SK-N-SH (cell line): ENCODE data around the gene GALNT18.

Experiments used
- CTCF ChIP-seq: fragments of 200-600 bp; sonication (generic); IDR thresholded peaks from 2 replicates; pipeline ENCODE4 v1.6.1; 2017; ENCODE audit warnings: antibody characterized with exemption, mild to moderate bottlenecking, moderate library complexity
- ELF1 ChIP-seq: IDR thresholded peaks from 2 replicates; pipeline ENCODE4 v1.4.0; 2012
- EP300 ChIP-seq, 2 experiments: IDR thresholded peaks; 2 replicates each; pipeline versions ENCODE4 v1.4.0 to v1.6.1; 2012; ENCODE audit warnings: borderline replicate concordance in 1 of 2, low read depth in 1 of 2, low read length in 1 of 2
- FOXJ3 ChIP-seq: sonication (generic); formaldehyde crosslinking; IDR thresholded peaks from 2 replicates; pipeline ENCODE4 v1.5.1; 2020; ENCODE audit warnings: mild to moderate bottlenecking, missing genetic modification reagents
- FOXM1 ChIP-seq: IDR thresholded peaks from 2 replicates; pipeline ENCODE4 v1.4.0; 2012; ENCODE audit warnings: low read depth, mild to moderate bottlenecking
- JUND ChIP-seq: IDR thresholded peaks from 2 replicates; pipeline ENCODE4 v1.4.0; 2012
- REST ChIP-seq: IDR thresholded peaks from 2 replicates; pipeline ENCODE4 v1.6.1; 2012; ENCODE audit warnings: mild to moderate bottlenecking, low read depth, low read length, moderate library complexity
- SMC3 ChIP-seq: IDR thresholded peaks from 2 replicates; pipeline ENCODE4 v1.6.1; 2012; ENCODE audit warnings: low read depth, low read length, improper control_type of control experiment

- TF ChIP-seq CTCF (no peak), SMC3 (no peak), ELF1 (no peak), EP300 (IDR thresholded peaks at IDR 0.05; ENCODE audit: borderline replicate concordance in 1 of 2, low read depth in 1 of 2, low read length in 1 of 2) (no peak), FOXJ3 (CRISPR knock-in tag) (no peak), JUND (no peak), REST (no peak), FOXM1 (no peak)
These were observed 170.3 kb downstream of the GALNT18 start for GRCh38 chr11:11451501-11452005.
